Testis (tissue), 2 donors: Measurements from ENCODE around the gene PCNP.

Experiments
- POLR2A ChIP-seq: fragments of 450-650 bp; IDR thresholded peaks from one replicate; pipeline ENCODE4 v1.6.1; 2017; ENCODE audit warnings: antibody characterized with exemption, mild to moderate bottlenecking, moderate library complexity
- TF ChIP-seq, protein P1 (sequence below), 3 experiments: fragments of 450-650 bp in 2 of 3; fragments of 200-600 bp in 1 of 3; sonication (generic) in 1 of 3; IDR thresholded peaks; one replicate each; pipeline ENCODE4 v1.5.1; 2016 to 2019; ENCODE audit warnings: antibody characterized with exemption in 3 of 3, mild to moderate bottlenecking in 2 of 3, moderate library complexity in 1 of 3

DNA sequence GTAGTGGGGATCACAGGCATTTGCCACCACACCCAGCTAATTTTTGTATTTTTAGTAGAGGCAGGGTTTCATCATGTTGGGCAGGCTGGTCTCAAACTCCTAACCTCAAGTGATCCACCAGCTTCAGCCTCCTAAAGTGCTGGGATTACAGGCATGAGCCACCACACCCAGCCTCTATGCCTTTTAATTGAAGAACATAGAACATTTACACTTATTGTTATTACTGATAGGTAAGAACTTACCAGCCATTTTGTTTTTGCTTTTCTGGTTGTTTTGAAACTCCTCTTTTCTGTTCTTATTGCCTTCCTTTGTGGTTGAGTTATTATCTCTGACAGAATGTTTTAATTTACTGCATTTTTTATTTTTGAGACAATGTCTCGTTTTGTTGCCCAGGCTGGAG lies 29.2 kb downstream of the PCNP start:
- TF ChIP-seq, protein P1, sequence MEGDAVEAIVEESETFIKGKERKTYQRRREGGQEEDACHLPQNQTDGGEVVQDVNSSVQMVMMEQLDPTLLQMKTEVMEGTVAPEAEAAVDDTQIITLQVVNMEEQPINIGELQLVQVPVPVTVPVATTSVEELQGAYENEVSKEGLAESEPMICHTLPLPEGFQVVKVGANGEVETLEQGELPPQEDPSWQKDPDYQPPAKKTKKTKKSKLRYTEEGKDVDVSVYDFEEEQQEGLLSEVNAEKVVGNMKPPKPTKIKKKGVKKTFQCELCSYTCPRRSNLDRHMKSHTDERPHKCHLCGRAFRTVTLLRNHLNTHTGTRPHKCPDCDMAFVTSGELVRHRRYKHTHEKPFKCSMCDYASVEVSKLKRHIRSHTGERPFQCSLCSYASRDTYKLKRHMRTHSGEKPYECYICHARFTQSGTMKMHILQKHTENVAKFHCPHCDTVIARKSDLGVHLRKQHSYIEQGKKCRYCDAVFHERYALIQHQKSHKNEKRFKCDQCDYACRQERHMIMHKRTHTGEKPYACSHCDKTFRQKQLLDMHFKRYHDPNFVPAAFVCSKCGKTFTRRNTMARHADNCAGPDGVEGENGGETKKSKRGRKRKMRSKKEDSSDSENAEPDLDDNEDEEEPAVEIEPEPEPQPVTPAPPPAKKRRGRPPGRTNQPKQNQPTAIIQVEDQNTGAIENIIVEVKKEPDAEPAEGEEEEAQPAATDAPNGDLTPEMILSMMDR (IDR thresholded peaks at IDR 0.05): no peak
- no peak for TF ChIP-seq POLR2A
